ENCODE data around the gene DDX56. TPM values are rescaled to one million over a fixed set of nuclear protein-coding genes. Genes with fewer than 3 reads are reported as not detected.
A peak's percentile ranks its signal among the peaks of the same experiment; 100 is the strongest.

The DDX56 gene
- total and polyA plus RNA-seq, 2 experiments from 2014 or later, result 65.1 to 70.5 TPM

DNA sequence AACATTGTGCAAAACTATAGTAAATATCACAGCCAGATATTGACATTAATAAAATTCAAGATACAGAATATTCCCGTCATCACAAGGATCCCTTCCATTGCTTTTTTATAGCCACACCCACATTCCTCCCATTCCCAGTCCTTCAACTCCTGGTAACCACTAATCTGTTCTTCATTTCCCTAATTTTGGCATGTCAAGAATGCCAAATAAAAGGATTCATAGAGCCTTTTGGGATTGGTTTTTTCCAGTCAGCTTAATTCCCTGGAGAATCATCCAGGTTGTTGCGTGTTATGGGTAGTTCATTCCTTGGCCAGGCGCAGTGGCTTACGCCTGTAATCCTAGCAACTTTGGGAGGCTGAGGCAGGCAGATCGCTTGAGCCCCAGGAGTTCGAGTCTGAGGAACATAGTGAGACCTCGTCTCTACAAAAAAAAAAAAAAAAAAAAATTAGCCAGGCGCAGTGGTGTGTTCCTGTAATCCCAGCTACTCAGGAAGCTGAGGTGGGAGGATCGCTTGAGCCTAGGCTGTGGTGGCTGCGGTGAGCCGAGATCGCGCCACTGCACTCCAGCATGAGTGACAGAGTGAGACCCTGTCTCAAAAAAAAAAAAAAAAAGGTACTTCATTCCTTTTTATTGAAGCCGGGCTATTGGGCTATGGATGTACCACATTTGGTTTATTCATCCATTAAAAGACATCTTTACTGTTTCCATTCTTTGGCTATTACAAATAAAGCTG is 35.4 kb upstream of the DDX56 start:
- WGBS, 2 experiments (ENCODE audit: low coverage in 1 of 2, low lambda C conversion rate in 2 of 2, missing lambda C conversion rate in 2 of 2), result 42 to 50% methylated on average over 14 of the region's 14 CpGs
- H3F3A ChIP-seq (ENCODE audit: insufficient read depth), result peaks cover 33% of the 10 kb centered on the region
- no peaks in the 10 kb centered on the region for H3K9me3 ChIP-seq (ENCODE audit: low read depth)
- H3K27me3 ChIP-seq (replicated peaks; ENCODE audit: insufficient read depth), result no peaks in the 10 kb centered on the region
- H3K36me3 ChIP-seq (ENCODE audit: low read depth), result no peaks in the 10 kb centered on the region
- peak overlapping the region; percentile 53 for H3K9ac ChIP-seq
- in situ Hi-C loops (cut with MboI), result no loop called here
- peak overlapping the region; percentile 27 for H3K4me3 ChIP-seq
- peaks cover 25% of the 10 kb centered on the region for H3K4me1 ChIP-seq (ENCODE audit: insufficient read depth)
- DNase-seq, result peak; percentile 77
- peak overlapping the region; percentile 83 for H3K27ac ChIP-seq
- no peaks in the 10 kb centered on the region for H4K20me1 ChIP-seq (ENCODE audit: insufficient read depth)
- peaks cover 69% of the 10 kb centered on the region for H3K79me2 ChIP-seq (ENCODE audit: insufficient read depth)
- no peaks in the 10 kb centered on the region for H3K9me2 ChIP-seq (ENCODE audit: insufficient read depth)
- H3K4me2 ChIP-seq (ENCODE audit: unreplicated experiment), result peak overlapping the region; percentile 69
- no peak overlapping the region for H2AFZ ChIP-seq
- no peak for TF ChIP-seq EZH2 (IDR thresholded peaks at IDR 0.05; ENCODE audit: insufficient read depth, poor library complexity, severe bottlenecking)

DNA sequence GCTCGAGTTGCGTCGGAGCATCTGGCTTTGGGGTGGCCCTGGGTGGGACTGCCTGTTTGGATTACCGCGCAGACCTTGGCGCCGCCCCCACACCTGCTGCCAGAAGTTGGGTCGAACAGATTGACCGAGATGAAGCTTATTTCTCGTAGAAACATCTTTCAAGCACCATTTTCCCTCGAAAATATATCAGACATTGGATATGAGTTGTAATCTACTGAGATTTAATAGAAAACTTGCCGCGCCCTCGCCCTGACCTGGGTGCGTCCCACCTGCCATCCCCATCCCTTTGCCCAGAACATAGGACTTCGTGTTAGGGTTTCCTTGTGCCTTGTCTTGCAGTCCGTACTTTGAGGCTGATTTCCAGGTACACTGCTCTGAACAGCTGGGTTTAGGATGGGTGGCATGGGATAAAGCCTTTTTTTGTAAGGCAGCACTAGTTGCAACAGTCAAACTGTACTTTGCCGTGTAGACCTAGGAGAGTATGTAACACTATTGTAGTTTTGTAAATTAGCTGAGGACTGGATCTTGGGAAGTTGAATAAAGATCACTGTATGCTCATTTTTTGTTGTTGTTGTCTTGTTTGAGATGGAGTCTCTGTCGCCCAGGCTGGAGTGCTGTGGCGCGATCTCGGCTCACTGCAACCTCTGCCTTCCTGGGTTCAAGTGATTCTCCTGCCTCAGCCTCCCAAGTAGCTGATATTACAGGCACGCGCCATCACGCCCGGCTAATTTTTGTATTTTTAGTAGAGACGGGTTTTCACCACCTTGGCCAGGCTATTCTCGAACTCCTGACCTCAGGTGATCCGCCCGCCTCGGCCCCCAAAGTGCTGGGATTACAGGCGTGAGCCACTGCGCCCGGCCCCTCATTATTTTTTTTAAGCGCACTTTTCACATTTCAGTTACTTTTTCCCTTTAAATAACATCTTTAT is 33.7 kb upstream of the DDX56 start:
- TF ChIP-seq EZH2 (IDR thresholded peaks at IDR 0.05; ENCODE audit: insufficient read depth, poor library complexity, severe bottlenecking) (no peak), EZH2phosphoT487 (IDR thresholded peaks at IDR 0.05; ENCODE audit: insufficient read depth, low read depth) (no peak)
- Histone ChIP-seq H4K20me1 (ENCODE audit: insufficient read depth) (no peaks in the 10 kb centered on the region), H3K27ac (peak overlapping the region; percentile 89), H3K4me2 (ENCODE audit: unreplicated experiment) (peak overlapping the region; percentile 81), H3K4me3 (peak overlapping the region; percentile 83), H3K9me3 (ENCODE audit: low read depth) (no peaks in the 10 kb centered on the region), H2AFZ (peak overlapping the region; percentile 73), H3K79me2 (ENCODE audit: insufficient read depth) (peaks cover 52% of the 10 kb centered on the region), H3K4me1 (ENCODE audit: insufficient read depth) (peaks cover 25% of the 10 kb centered on the region), H3K27me3 (replicated peaks; ENCODE audit: insufficient read depth) (no peaks in the 10 kb centered on the region), H3K36me3 (ENCODE audit: low read depth) (no peaks in the 10 kb centered on the region), H3F3A (ENCODE audit: insufficient read depth) (peaks cover 33% of the 10 kb centered on the region), H3K9me2 (ENCODE audit: insufficient read depth) (no peaks in the 10 kb centered on the region), H3K9ac (peak overlapping the region; percentile 86)
- DNase-seq, result no peak
- WGBS, 2 experiments (ENCODE audit: low coverage in 1 of 2, low lambda C conversion rate in 2 of 2, missing lambda C conversion rate in 2 of 2), result 45% methylated on average over 35 of the region's 35 CpGs
- in situ Hi-C loops (cut with MboI), result no loop called here

DNA sequence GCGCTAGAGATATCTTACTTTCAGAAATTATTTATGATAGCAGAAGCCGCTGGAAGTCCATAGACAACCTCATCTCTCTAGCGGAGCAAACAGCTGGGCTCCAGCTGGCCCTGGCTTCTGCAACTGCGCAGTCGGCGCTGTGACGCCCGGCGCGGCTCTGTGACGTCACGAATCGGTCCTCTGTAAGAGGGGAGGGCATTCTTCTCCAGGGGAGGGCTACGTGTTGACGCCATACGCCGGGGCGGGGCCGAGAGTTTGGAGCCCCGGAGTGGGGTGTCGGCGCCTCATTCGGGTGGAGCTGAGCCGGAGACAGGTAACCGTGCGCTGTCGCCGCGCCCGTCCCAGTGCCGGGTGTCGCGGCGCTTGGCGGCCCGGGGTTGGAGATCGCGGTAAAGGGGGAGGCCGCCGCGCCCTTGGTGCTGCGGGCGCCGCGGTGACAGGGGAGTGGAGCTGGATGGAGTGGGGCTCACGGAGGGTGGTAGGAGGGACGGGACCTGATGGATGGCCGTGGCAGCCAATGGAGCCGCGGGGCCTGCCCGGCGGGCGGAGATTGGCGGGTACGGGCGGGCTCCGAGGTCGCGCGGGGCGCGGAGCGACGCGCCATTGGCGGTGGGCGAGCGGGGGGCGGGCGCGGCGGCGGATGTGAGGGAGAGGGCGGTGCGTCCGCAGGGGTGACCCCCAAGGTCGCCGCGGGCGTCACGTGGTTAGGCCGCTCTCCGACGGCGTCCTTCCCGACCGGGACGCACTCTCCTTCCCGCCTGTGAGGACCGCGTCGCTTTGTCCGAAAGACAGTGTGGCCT is 32.8 kb upstream of the DDX56 start, which contains the start of gene OGDH:
Gene OGDH (plus strand): TSS at position 287 of the 800 bp plus-strand sequence. CDS start 17,717 bp downstream, outside the sequence.
- Histone ChIP-seq H3K9me2 (ENCODE audit: insufficient read depth) (no peaks in the 10 kb centered on the region), H4K20me1 (ENCODE audit: insufficient read depth) (no peaks in the 10 kb centered on the region), H3K79me2 (ENCODE audit: insufficient read depth) (peaks cover 44% of the 10 kb centered on the region), H2AFZ (peak within 1 kb of the TSS; percentile 91), H3K4me1 (ENCODE audit: insufficient read depth) (peaks cover 19% of the 10 kb centered on the region), H3K27me3 (replicated peaks; ENCODE audit: insufficient read depth) (no peaks in the 10 kb centered on the region), H3K4me2 (ENCODE audit: unreplicated experiment) (peak within 1 kb of the TSS; percentile 93), H3F3A (ENCODE audit: insufficient read depth) (peaks cover 33% of the 10 kb centered on the region), H3K9ac (peak within 1 kb of the TSS; percentile 86), H3K36me3 (ENCODE audit: low read depth) (no peaks in the 10 kb centered on the region), H3K4me3 (peak within 1 kb of the TSS; percentile 83), H3K9me3 (ENCODE audit: low read depth) (no peaks in the 10 kb centered on the region), H3K27ac (peak within 1 kb of the TSS; percentile 89)
- WGBS, 2 experiments (ENCODE audit: low coverage in 1 of 2, low lambda C conversion rate in 2 of 2, missing lambda C conversion rate in 2 of 2), result 0% methylated on average over 40 to 56 of the region's 93 CpGs
- TF ChIP-seq EZH2phosphoT487 (IDR thresholded peaks at IDR 0.05; ENCODE audit: insufficient read depth, low read depth) (no peak), EZH2 (IDR thresholded peaks at IDR 0.05; ENCODE audit: insufficient read depth, poor library complexity, severe bottlenecking) (no peak)
- in situ Hi-C loops (cut with MboI), result no loop called here
- peak; percentile 99 for DNase-seq

DNA sequence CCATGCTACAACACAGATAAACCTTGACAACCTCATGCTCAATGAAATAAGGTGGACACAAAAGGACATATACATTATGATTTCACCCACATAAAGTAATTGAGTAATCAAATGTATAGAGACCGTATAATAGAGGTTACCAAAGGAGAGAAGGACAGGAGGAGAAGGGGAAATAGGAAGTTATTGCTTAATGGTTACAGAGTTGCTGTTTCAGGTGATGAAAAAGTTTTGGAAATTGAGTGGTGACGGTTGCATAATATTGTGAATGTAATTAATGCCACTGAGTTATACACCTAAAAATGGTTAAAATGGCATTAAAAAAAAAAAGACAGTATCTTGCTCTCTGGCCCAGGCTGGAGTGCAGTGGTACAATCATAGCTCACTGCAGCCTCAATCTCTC is 31.2 kb upstream of the DDX56 start:
- DNase-seq, result no peak
- 91 to 96% methylated on average over 2 of the region's 2 CpGs for WGBS, 2 experiments (ENCODE audit: low coverage in 1 of 2, low lambda C conversion rate in 2 of 2, missing lambda C conversion rate in 2 of 2)
- H3K9ac ChIP-seq, result no peak overlapping the region
- no peak overlapping the region for H3K27ac ChIP-seq
- H3K4me3 ChIP-seq, result no peak overlapping the region
- H4K20me1 ChIP-seq (ENCODE audit: insufficient read depth), result no peaks in the 10 kb centered on the region
- TF ChIP-seq EZH2 (IDR thresholded peaks at IDR 0.05; ENCODE audit: insufficient read depth, poor library complexity, severe bottlenecking), result no peak
- no peak for TF ChIP-seq EZH2phosphoT487 (IDR thresholded peaks at IDR 0.05; ENCODE audit: insufficient read depth, low read depth)
- peaks cover 28% of the 10 kb centered on the region for H3K79me2 ChIP-seq (ENCODE audit: insufficient read depth)
- no peaks in the 10 kb centered on the region for H3K36me3 ChIP-seq (ENCODE audit: low read depth)
- H3K9me2 ChIP-seq (ENCODE audit: insufficient read depth), result no peaks in the 10 kb centered on the region
- H3K4me1 ChIP-seq (ENCODE audit: insufficient read depth), result peaks cover 19% of the 10 kb centered on the region
- in situ Hi-C loops (cut with MboI), result no loop called here
- no peak overlapping the region for H3K4me2 ChIP-seq (ENCODE audit: unreplicated experiment)
- peaks cover 26% of the 10 kb centered on the region for H3F3A ChIP-seq (ENCODE audit: insufficient read depth)
- no peaks in the 10 kb centered on the region for H3K9me3 ChIP-seq (ENCODE audit: low read depth)
- H3K27me3 ChIP-seq (replicated peaks; ENCODE audit: insufficient read depth), result no peaks in the 10 kb centered on the region
- no peak overlapping the region for H2AFZ ChIP-seq
